ENCODE data around the gene NOTCH2.

GRCh38 chr1:119958223-119958622 is 111.2 kb downstream of the NOTCH2 start:
- TF ChIP-seq ZNF423 (tag by site-specific recombination; IDR thresholded peaks at IDR 0.05) (no peak), CTCF (tag by site-specific recombination; IDR thresholded peaks at IDR 0.05) (no peak), ZNF747 (tag by site-specific recombination; IDR thresholded peaks at IDR 0.05) (no peak), ZNF398 (tag by site-specific recombination; IDR thresholded peaks at IDR 0.05) (no peak), ZNF610 (tag by site-specific recombination; IDR thresholded peaks at IDR 0.05; ENCODE audit: borderline replicate concordance) (no peak), ZEB2 (tag by site-specific recombination; IDR thresholded peaks at IDR 0.05) (no peak), ZNF133 (tag by site-specific recombination; IDR thresholded peaks at IDR 0.05) (no peak), ZNF266 (tag by site-specific recombination; IDR thresholded peaks at IDR 0.05; ENCODE audit: low read depth) (no peak), ZNF292 (tag by site-specific recombination; IDR thresholded peaks at IDR 0.05; ENCODE audit: borderline replicate concordance, low read depth) (no peak), ZNF707 (tag by site-specific recombination; IDR thresholded peaks at IDR 0.05) (no peak), IKZF3 (tag by site-specific recombination; IDR thresholded peaks at IDR 0.05) (no peak), BCL11A (tag by site-specific recombination; IDR thresholded peaks at IDR 0.05; ENCODE audit: low read depth) (no peak), RBAK (tag by site-specific recombination; IDR thresholded peaks at IDR 0.05) (no peak), MEIS1 (CRISPR knock-in tag; IDR thresholded peaks at IDR 0.05; ENCODE audit: borderline replicate concordance) (no peak)
